Dermis blood vessel endothelial cell (primary cell): ENCODE results near the gene ANTKMT. TPM values are rescaled to one million over a fixed set of nuclear protein-coding genes. Genes with fewer than 3 reads are reported as not detected.

Experiments
- DNase-seq: peaks from one replicate; pipeline ENCODE4 v3.0.0; 2010
- total RNA-seq: library from RNA; depleted of rRNA; stranded (reverse); fragments of >200 nt; gene quantifications from 2 replicates; pipeline ENCODE4 v1.2.3, GENCODE V29; 2014

ANTKMT gene
- total RNA-seq, 1 donor from 2014 or later, result 47.5 TPM

DNA sequence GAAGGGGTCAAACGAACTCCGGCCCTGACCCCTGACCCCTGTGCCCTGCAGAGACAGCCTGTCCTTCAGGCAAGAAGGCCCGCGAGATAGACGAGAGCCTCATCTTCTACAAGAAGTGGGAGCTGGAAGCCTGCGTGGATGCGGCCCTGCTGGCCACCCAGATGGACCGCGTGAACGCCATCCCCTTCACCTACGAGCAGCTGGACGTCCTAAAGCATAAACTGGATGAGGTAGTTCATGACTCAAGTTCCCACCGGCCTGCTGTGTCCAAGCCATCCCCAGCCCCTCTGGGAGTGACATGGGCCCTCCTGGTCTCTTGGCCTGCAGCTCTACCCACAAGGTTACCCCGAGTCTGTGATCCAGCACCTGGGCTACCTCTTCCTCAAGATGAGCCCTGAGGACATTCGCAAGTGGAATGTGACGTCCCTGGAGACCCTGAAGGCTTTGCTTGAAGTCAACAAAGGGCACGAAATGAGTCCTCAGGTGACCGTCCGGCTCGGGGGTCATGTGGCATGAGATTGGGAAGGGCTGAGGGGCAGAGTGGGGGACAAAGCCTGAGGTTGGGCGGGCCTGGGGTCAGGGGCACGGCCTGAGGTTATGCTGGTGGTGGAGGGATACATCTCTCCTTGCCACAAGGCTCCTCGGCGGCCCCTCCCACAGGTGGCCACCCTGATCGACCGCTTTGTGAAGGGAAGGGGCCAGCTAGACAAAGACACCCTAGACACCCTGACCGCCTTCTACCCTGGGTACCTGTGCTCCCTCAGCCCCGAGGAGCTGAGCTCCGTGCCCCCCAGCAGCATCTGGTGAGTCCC, 45.3 kb downstream of the ANTKMT start:
- no peak for DNase-seq

DNA sequence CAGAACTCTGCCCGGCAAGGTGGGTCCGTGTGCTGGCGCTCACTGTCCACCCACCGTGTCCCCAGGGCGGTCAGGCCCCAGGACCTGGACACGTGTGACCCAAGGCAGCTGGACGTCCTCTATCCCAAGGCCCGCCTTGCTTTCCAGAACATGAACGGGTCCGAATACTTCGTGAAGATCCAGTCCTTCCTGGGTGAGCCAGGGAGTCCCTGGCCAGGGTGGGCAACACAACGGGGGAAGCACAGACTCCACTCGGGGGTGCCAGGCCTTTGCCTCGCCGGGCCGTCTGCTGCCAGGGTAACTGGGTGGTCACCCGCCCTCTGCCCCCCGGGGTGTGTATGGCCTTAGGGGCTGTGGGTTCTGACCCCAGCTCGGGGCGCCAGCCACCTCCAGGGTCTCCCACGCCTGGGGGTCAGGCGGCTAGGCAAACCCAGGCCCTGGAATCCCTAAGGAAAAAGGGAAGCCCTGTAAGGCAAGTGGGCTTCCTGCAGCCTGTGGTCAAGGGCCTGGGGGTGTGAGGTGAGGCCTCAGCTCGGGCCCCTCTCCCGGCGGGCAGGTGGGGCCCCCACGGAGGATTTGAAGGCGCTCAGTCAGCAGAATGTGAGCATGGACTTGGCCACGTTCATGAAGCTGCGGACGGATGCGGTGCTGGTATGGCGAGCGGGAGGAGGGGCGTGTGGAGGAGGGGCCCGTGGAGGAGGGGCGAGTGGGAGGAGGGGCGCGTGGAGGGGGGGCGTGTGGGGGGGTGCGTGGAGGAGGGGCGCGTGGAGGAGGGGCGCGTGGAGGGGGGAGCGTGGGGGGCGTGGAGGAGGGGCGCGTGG, 46.1 kb downstream of the ANTKMT start:
- no peak for DNase-seq

DNA sequence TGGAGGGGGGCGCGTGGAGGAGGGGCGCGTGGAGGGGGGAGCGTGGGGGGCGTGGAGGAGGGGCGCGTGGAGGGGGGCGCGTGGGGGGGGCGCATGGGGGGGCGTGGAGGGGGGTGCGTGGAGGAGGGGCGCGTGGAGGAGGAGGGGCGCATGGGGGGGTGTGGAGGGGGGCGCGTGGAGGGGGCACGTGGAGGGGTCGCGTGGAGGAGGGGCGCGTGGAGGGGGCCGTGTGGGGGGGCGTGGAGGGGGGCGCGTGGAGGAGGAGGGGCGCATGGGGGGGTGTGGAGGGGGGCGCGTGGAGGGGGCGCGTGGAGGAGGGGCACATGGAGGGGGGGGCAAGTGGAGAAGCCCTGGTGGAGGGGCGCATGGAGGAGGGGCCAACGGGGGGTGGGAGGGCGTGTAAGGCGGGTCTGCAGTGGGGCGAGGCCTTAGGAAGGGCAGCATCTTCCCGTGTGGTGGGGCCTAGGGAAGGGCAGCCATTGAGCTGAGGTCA, 46.8 kb downstream of the ANTKMT start:
- no peak for DNase-seq

DNA sequence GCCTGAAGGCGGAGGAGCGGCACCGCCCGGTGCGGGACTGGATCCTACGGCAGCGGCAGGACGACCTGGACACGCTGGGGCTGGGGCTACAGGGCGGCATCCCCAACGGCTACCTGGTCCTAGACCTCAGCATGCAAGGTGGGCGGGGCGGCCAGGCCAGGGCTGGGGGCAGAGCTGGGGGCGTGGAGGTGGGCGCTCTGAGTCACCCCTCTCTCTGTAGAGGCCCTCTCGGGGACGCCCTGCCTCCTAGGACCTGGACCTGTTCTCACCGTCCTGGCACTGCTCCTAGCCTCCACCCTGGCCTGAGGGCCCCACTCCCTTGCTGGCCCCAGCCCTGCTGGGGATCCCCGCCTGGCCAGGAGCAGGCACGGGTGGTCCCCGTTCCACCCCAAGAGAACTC, 47.5 kb downstream of the ANTKMT start:
- DNase-seq, result no peak

DNA sequence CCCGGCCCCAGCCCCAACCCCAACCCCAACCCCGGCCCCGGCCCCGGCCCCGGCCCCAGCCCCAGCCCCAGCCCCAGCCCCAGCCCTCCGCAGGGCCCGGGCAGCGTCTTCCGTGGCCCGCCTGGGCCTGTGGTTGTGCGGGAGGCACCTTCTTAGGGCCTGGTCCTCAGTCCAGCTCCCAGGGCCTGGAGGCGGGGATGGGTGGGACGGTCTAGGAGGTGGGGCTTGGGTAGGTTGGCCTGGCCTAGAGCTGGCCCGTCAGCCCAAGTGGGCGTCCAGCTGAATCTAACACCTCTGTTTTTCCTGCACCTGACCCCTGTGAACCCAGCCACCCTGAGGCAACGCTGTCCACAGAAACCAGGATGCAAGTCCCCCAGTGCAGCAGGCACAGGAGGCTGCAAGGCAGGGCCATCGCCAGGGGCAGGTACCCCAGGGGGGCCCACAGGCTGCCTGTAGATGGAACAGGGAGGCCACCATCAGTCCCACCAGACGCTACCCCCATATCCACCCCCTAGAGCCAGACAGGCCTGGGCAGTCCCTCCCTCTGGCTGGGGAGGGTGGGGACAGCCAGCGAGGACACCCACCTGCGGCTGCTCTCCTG, 48.3 kb downstream of the ANTKMT start:
- DNase-seq, result no peak

DNA sequence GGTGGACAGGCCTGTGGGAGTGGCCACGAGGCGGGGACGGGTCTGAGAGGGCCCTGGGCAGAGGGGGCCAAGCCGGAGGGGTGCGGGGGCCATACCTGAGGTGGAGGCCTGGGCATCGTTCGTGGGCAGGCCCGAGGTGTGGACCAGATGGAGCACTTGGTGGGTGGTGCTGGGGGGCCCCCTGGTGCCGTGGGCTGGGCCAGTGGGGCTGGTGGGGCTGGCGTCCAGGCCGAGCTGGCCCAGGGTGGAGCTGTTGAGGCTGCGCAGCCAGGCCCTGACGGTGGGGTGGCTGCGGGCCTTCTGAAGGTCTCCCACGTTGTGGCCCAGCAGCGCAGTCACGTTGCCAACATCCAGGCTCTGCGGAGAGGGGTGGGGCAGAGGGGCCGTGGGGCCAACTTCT, 49.0 kb downstream of the ANTKMT start:
- DNase-seq, result no peak

DNA sequence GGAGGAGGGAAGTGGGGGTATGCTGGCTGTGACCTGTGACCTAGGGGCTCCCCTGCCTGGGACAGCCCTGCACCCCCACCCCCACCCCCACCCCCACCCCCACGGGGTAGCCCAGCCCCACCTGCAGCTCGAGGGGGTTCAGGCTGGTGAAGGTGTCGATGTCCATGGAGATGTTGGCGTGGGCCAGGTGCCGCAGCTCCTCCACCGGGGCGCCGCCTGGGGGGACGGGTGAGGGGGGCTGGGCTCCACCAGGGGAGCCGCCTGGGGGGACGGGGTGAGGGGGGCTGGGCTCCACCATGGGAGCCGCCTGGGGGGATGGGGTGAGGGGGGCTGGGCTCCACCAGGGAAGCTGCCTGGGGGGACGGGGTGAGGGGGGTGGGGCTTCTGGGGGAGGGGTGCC, 49.5 kb downstream of the ANTKMT start:
- DNase-seq, result no peak

Other genes starting within 250 kb of the ANTKMT start
- 50.5 and 83.4 TPM in 2 replicates for gene CAPN15, start 193.4 kb upstream of the ANTKMT start, total RNA-seq
- not detected in 2 replicates for gene PRR35, start 160.8 kb upstream of the ANTKMT start, total RNA-seq
- gene NHLRC4, start 154.1 kb upstream of the ANTKMT start, total RNA-seq, result 1.9 and 2.7 TPM in 2 replicates
- 25.4 and 32.2 TPM in 2 replicates for gene PIGQ, start 151.2 kb upstream of the ANTKMT start, total RNA-seq
- gene RAB40C, start 131.1 kb upstream of the ANTKMT start, total RNA-seq, result 13.3 and 14.1 TPM in 2 replicates
- 0.14 and 0.17 TPM in 2 replicates for gene WFIKKN1, start 90.2 kb upstream of the ANTKMT start, total RNA-seq
- gene METTL26, start 84.8 kb upstream of the ANTKMT start, total RNA-seq, result 76.4 and 83.6 TPM in 2 replicates
- 11.2 and 12.6 TPM in 2 replicates for gene MCRIP2, start 79.3 kb upstream of the ANTKMT start, total RNA-seq
- 10.7 and 15.1 TPM in 2 replicates for gene WDR90, start 71.8 kb upstream of the ANTKMT start, total RNA-seq
- gene RHOT2, start 53.0 kb upstream of the ANTKMT start, total RNA-seq, result 32.9 and 49.0 TPM in 2 replicates
- gene RHBDL1, start 45.5 kb upstream of the ANTKMT start, total RNA-seq, result 0.05 and 0.51 TPM in 2 replicates
- 93.9 and 94.1 TPM in 2 replicates for gene STUB1, start 40.7 kb upstream of the ANTKMT start, total RNA-seq
- gene JMJD8, start 36.8 kb upstream of the ANTKMT start, total RNA-seq, result 34.9 and 45.7 TPM in 2 replicates
- gene WDR24, start 30.7 kb upstream of the ANTKMT start, total RNA-seq, result 2.7 and 5.3 TPM in 2 replicates
- gene FBXL16, start 15.3 kb upstream of the ANTKMT start, total RNA-seq, result 0.05 TPM in 1 of 2 replicates, not detected in the other
- gene METRN, start 6.0 kb upstream of the ANTKMT start, total RNA-seq, result 34.9 and 41.7 TPM in 2 replicates
- 0.34 and 0.65 TPM in 2 replicates for gene CCDC78, start 5.3 kb downstream of the ANTKMT start, total RNA-seq
- 5.1 and 6.3 TPM in 2 replicates for gene HAGHL, start 6.0 kb downstream of the ANTKMT start, total RNA-seq
- 34.6 and 42.4 TPM in 2 replicates for gene CIAO3, start 19.9 kb downstream of the ANTKMT start, total RNA-seq
- 0.09 TPM in 1 of 2 replicates, not detected in the other for gene MSLN, start 39.6 kb downstream of the ANTKMT start, total RNA-seq
- 31.1 and 48.4 TPM in 2 replicates for gene RPUSD1, start 67.2 kb downstream of the ANTKMT start, total RNA-seq
- gene CHTF18, start 67.5 kb downstream of the ANTKMT start, total RNA-seq, result 20.1 and 23.8 TPM in 2 replicates
- not detected in 2 replicates for gene GNG13, start 79.6 kb downstream of the ANTKMT start, total RNA-seq
- gene LMF1, start 249.8 kb downstream of the ANTKMT start, total RNA-seq, result 14.2 and 14.6 TPM in 2 replicates